Measurements from ENCODE around the gene CLMN. TPM values are rescaled to one million over a fixed set of nuclear protein-coding genes. Genes with fewer than 3 reads are reported as not detected.

CLMN gene
- total and polyA plus RNA-seq, 2 of the 4 experiments (the other 2 are of a cell fraction): 0.10 to 0.18 TPM

DNA sequence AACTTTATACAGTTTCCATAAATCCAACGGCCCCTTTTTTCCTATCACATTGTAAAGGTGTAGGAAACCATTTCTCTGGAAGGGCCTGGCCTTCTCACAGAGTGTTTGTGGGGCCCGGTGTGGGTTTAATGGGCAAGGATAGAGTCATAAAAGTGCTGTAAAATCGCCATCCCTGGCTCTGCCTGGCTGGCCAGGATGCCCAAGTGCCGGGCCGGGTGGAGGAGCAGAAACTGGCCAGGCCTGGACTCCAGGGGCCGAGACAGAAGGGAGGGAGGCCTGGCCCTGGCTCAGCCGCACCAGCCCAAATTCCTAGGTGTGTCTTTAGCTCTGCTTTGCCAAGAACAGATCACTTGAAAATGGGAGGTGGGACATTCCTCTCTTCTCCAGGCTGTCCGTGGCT, 85.3 kb downstream of the CLMN start:
- H2AK5ac ChIP-seq (ENCODE audit: low read depth, low read length): no peak overlapping the region

More for the DNA sequence above, 85.3 kb downstream of the CLMN start:
- H3K56ac ChIP-seq (ENCODE audit: extremely low read depth, insufficient read depth, low read length): no peak overlapping the region
- H3K4me1 ChIP-seq (ENCODE audit: control insufficient read depth, insufficient read depth, low read length): no peaks in the 10 kb centered on the region
- H4K91ac ChIP-seq (ENCODE audit: insufficient read depth, low read depth, low read length): no peak overlapping the region
- no peak overlapping the region for H2BK20ac ChIP-seq (ENCODE audit: low read depth, low read length)
- no peaks in the 10 kb centered on the region for H3K9me1 ChIP-seq (ENCODE audit: insufficient read depth, low read length)
- POLR2A ChIA-PET (ENCODE audit: unreplicated experiment): no interaction called here
- TF ChIP-seq CEBPB (IDR thresholded peaks at IDR 0.05; ENCODE audit: low read depth, low read length) (no peak), BHLHE40 (IDR thresholded peaks at IDR 0.05; ENCODE audit: low read depth, low read length) (no peak), SMC3 (IDR thresholded peaks at IDR 0.05; ENCODE audit: low read depth, low read length) (no peak), RCOR1 (IDR thresholded peaks at IDR 0.05; ENCODE audit: insufficient replicate concordance, low read length) (no peak)
- TF ChIP-seq, protein P1, sequence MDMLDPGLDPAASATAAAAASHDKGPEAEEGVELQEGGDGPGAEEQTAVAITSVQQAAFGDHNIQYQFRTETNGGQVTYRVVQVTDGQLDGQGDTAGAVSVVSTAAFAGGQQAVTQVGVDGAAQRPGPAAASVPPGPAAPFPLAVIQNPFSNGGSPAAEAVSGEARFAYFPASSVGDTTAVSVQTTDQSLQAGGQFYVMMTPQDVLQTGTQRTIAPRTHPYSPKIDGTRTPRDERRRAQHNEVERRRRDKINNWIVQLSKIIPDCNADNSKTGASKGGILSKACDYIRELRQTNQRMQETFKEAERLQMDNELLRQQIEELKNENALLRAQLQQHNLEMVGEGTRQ (IDR thresholded peaks at IDR 0.05; ENCODE audit: low read depth, low read length): no peak
- TF ChIP-seq, protein P2, sequence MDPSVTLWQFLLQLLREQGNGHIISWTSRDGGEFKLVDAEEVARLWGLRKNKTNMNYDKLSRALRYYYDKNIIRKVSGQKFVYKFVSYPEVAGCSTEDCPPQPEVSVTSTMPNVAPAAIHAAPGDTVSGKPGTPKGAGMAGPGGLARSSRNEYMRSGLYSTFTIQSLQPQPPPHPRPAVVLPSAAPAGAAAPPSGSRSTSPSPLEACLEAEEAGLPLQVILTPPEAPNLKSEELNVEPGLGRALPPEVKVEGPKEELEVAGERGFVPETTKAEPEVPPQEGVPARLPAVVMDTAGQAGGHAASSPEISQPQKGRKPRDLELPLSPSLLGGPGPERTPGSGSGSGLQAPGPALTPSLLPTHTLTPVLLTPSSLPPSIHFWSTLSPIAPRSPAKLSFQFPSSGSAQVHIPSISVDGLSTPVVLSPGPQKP (IDR thresholded peaks at IDR 0.05; ENCODE audit: borderline replicate concordance, low read depth, low read length): no peak
- no peak overlapping the region for H2AK9ac ChIP-seq (replicated peaks; ENCODE audit: low read depth, low read length, poor library complexity)
- intact Hi-C loops (cut with micrococcal nuclease) (no loop called here), dilution Hi-C loops (cut with HindIII; ENCODE audit: low sequenced_read_pairs, unreplicated experiment) (no loop called here), in situ Hi-C loops (cut with MboI; ENCODE audit: low sequenced_read_pairs) (no loop called here)
- H3K18ac ChIP-seq (ENCODE audit: low read depth, low read length): no peak overlapping the region
- no peaks in the 10 kb centered on the region for H3K79me1 ChIP-seq (ENCODE audit: low read depth in 1 of 2, low read length in 2 of 2)
- no peak overlapping the region for H2BK15ac ChIP-seq (ENCODE audit: low read depth, low read length)
- no peak overlapping the region for H4K8ac ChIP-seq (ENCODE audit: low read depth in 2 of 2, low read length in 2 of 2)
- no peak overlapping the region for H3K23ac ChIP-seq (ENCODE audit: low read depth, low read length)
- H3K4me3 ChIP-seq (ENCODE audit: insufficient read depth, low read depth, low read length): no peak overlapping the region
- ATAC-seq (ENCODE audit: low read depth) (no peak), DNase-seq (no peak)
- no peak overlapping the region for H4K5ac ChIP-seq (ENCODE audit: low read depth, low read length)
- H2BK120ac ChIP-seq (ENCODE audit: low read depth, low read length): no peak overlapping the region
- no peak overlapping the region for H2AFZ ChIP-seq (replicated peaks; ENCODE audit: low read length, poor library complexity)
- no peak overlapping the region for H3K14ac ChIP-seq (replicated peaks; ENCODE audit: low read depth, low read length)
- no peaks in the 10 kb centered on the region for H3K9me3 ChIP-seq (ENCODE audit: control insufficient read depth, insufficient read depth, low read length)
- WGBS, 2 experiments (ENCODE audit: extremely low coverage in 2 of 2, insufficient read length in 1 of 2): 52% methylated on average over 2 of the region's 8 CpGs; no CpG with 5 or more reads in 1 of the 2 experiments
- BruUV-seq (replicated peaks): no TSS peak
- H4K20me1 ChIP-seq (ENCODE audit: insufficient read depth, low read length): no peaks in the 10 kb centered on the region
- no peak overlapping the region for H3K27ac ChIP-seq (ENCODE audit: insufficient read depth, low read length)
- H3K9ac ChIP-seq (ENCODE audit: low read depth, low read length): no peak overlapping the region
- no peak overlapping the region for H2BK5ac ChIP-seq (ENCODE audit: low read depth, low read length, poor library complexity, severe bottlenecking)
- no peaks in the 10 kb centered on the region for H3K36me3 ChIP-seq (ENCODE audit: control insufficient read depth, insufficient read depth, low read length)
- CTCF ChIA-PET: no interaction called here
- no peak overlapping the region for H3K4ac ChIP-seq (ENCODE audit: low read depth, low read length)
- H3K27me3 ChIP-seq (ENCODE audit: control insufficient read depth, insufficient read depth, low read length): no peaks in the 10 kb centered on the region; the same call in 1 of the 2 replicates
- H3K4me2 ChIP-seq (ENCODE audit: low read depth, low read length): no peak overlapping the region

All from IMR-90 (cell line).